IMR-90 (cell line): ENCODE results near the gene GUCY1A2.

ENCODE experiments used
- BHLHE40 ChIP-seq: fragments of 150-350 bp; IDR thresholded peaks from 2 replicates; pipeline ENCODE4 v1.6.1; 2016; ENCODE audit warnings: mild to moderate bottlenecking, low read depth, low read length
- CEBPB ChIP-seq: IDR thresholded peaks from 2 replicates; pipeline ENCODE4 v1.6.1; 2012; ENCODE audit warnings: low read depth, low read length, improper control_type of control experiment
- CHD1 ChIP-seq: IDR thresholded peaks from 2 replicates; pipeline ENCODE4 v1.6.1; 2012; ENCODE audit warnings: low read depth, low read length, improper control_type of control experiment
- CTCF ChIP-seq: conservative IDR thresholded peaks from 2 replicates; pipeline ENCODE4 v1.5.1; 2012; ENCODE audit warnings: mild to moderate bottlenecking, low read depth, low read length, improper control_type of control experiment
- MAFK ChIP-seq: IDR thresholded peaks from 2 replicates; pipeline ENCODE4 v1.6.1; 2012; ENCODE audit warnings: low read depth, low read length, improper control_type of control experiment
- MAZ ChIP-seq: IDR thresholded peaks from 2 replicates; pipeline ENCODE4 v1.6.1; 2012; ENCODE audit warnings: low read depth, mild to moderate bottlenecking, low read length, improper control_type of control experiment, moderate library complexity, borderline replicate concordance
- MXI1 ChIP-seq: IDR thresholded peaks from 2 replicates; pipeline ENCODE4 v1.6.1; 2012; ENCODE audit warnings: low read depth, mild to moderate bottlenecking, low read length, moderate library complexity, borderline replicate concordance
- NFE2L2 ChIP-seq: fragments of 150-350 bp; IDR thresholded peaks from 2 replicates; pipeline ENCODE4 v1.6.1; 2016; ENCODE audit warnings: low read depth, mild to moderate bottlenecking, low read length
- POLR2A ChIP-seq: IDR thresholded peaks from 2 replicates; pipeline ENCODE4 v1.6.1; 2012; ENCODE audit warnings: mild to moderate bottlenecking, low read depth, low read length
- RAD21 ChIP-seq: IDR thresholded peaks from 2 replicates; pipeline ENCODE4 v1.6.1; 2012; ENCODE audit warnings: low read length, improper control_type of control experiment
- RCOR1 ChIP-seq: IDR thresholded peaks from 2 replicates; pipeline ENCODE4 v1.6.1; 2012; ENCODE audit warnings: mild to moderate bottlenecking, low read length, improper control_type of control experiment; ENCODE audit not compliant: insufficient replicate concordance
- RFX5 ChIP-seq: IDR thresholded peaks from 2 replicates; pipeline ENCODE4 v1.8.0; 2012; ENCODE audit warnings: low read depth, mild to moderate bottlenecking, low read length, moderate library complexity
- SMC3 ChIP-seq: fragments of 150-350 bp; IDR thresholded peaks from 2 replicates; pipeline ENCODE4 v1.6.1; 2016; ENCODE audit warnings: low read depth, mild to moderate bottlenecking, antibody characterized with exemption, low read length, moderate library complexity
- TF ChIP-seq, protein P1 (sequence below): fragments of 150-350 bp; IDR thresholded peaks from 2 replicates; pipeline ENCODE4 v1.6.1; 2016; ENCODE audit warnings: low read depth, mild to moderate bottlenecking, low read length, moderate library complexity, borderline replicate concordance

DNA sequence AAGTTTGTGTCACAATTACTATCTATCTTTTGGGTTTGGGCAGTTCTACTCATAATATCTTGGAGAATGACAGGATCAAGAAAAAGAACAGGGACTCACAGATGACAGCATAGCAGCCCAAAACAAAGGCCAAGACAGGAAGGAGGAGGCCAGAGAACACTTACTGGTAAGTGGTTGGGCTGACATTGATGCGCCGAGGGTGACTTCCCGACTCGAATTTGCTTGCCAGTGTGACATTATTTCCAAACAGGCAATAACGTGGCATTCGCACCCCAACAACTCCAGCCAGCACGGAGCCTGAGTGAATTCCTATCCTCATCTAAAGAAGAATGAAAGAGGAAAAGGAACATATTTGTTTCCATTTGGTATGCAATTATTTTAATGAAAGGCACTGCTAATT lies 309.9 kb downstream of the GUCY1A2 start:
- TF ChIP-seq CTCF (no peak), CHD1 (no peak), RAD21 (no peak), CEBPB (no peak), MXI1 (no peak), POLR2A (no peak), RCOR1 (no peak), MAZ (no peak), NFE2L2 (no peak), SMC3 (no peak), MAFK (no peak), BHLHE40 (no peak), RFX5 (no peak)
- TF ChIP-seq, protein P1, sequence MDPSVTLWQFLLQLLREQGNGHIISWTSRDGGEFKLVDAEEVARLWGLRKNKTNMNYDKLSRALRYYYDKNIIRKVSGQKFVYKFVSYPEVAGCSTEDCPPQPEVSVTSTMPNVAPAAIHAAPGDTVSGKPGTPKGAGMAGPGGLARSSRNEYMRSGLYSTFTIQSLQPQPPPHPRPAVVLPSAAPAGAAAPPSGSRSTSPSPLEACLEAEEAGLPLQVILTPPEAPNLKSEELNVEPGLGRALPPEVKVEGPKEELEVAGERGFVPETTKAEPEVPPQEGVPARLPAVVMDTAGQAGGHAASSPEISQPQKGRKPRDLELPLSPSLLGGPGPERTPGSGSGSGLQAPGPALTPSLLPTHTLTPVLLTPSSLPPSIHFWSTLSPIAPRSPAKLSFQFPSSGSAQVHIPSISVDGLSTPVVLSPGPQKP: no peak
